Central memory CD8-positive, alpha-beta T cell (primary cell): ENCODE data around the gene FAM228B.
"Not testable (repeated sequence)": the region's sequence is repeated elsewhere in the genome, so short reads cannot be mapped to it uniquely, and the experiment has no call there.

ENCODE experiments used
- ATAC-seq: fragments of 150-1000 bp; cut with Tn5 transposase; replicated peaks from 2 replicates; pipeline ENCODE4 v1.10.0; 2022; ENCODE audit warnings: mild to moderate bottlenecking, moderate FRiP score, moderate number of reproducible peaks; ENCODE audit not compliant: poor library complexity, severe bottlenecking; ENCODE audit errors: extremely low read depth
- DNase-seq, 2 donors: peaks; one replicate each; pipeline ENCODE4 v3.0.0; 2021; ENCODE audit warnings: low spot score in 2 of 2
- H3K27ac Mint-ChIP-seq: one replicate; pipeline ENCODE4 v1.8.0; 2022; ENCODE audit warnings: low read depth, mild to moderate bottlenecking, moderate library complexity, mixed read lengths
- H3K27me3 Mint-ChIP-seq: one replicate; pipeline ENCODE4 v1.8.0; 2022; ENCODE audit warnings: mixed read lengths
- H3K36me3 Mint-ChIP-seq: one replicate; pipeline ENCODE4 v1.8.0; 2022; ENCODE audit warnings: mild to moderate bottlenecking, moderate library complexity, mixed read lengths; ENCODE audit not compliant: insufficient read depth
- H3K4me1 Mint-ChIP-seq: one replicate; pipeline ENCODE4 v1.8.0; 2022; ENCODE audit warnings: mixed read lengths
- H3K4me3 Mint-ChIP-seq: one replicate; pipeline ENCODE4 v1.8.0; 2022; ENCODE audit warnings: mild to moderate bottlenecking, moderate library complexity, mixed read lengths
- H3K9me3 Mint-ChIP-seq: one replicate; pipeline ENCODE4 v1.8.0; 2022; ENCODE audit warnings: mixed read lengths

FAM228B gene

GRCh38 chr2:24106786-24107185, 16.5 kb upstream of the FAM228B start:
- no peaks in the 10 kb centered on the region for H3K36me3 Mint-ChIP-seq
- ATAC-seq = no peak
- no peaks in the 10 kb centered on the region for H3K27me3 Mint-ChIP-seq
- H3K4me1 Mint-ChIP-seq = no peaks in the 10 kb centered on the region
- H3K4me3 Mint-ChIP-seq = no peak overlapping the region
- peaks cover 10% of the 10 kb centered on the region for H3K9me3 Mint-ChIP-seq
- no peak overlapping the region for H3K27ac Mint-ChIP-seq
- DNase-seq = no peak

GRCh38 chr2:24107336-24107735, 15.9 kb upstream of the FAM228B start:
- Mint-ChIP-seq H3K4me3 (no peak overlapping the region), H3K9me3 (peaks cover 10% of the 10 kb centered on the region), H3K36me3 (no peaks in the 10 kb centered on the region), H3K27ac (no peak overlapping the region), H3K27me3 (no peaks in the 10 kb centered on the region), H3K4me1 (no peaks in the 10 kb centered on the region)
- no peak for ATAC-seq
- no peak for DNase-seq

GRCh38 chr2:24109431-24109830, 13.8 kb upstream of the FAM228B start:
- H3K4me3 Mint-ChIP-seq, H3K36me3 Mint-ChIP-seq, H3K27ac Mint-ChIP-seq, ATAC-seq, H3K27me3 Mint-ChIP-seq, H3K9me3 Mint-ChIP-seq, DNase-seq, H3K4me1 Mint-ChIP-seq: not testable (repeated sequence)

- H3K27ac Mint-ChIP-seq = no peak overlapping the region
- peaks cover 10% of the 10 kb centered on the region for H3K9me3 Mint-ChIP-seq
- H3K36me3 Mint-ChIP-seq = no peaks in the 10 kb centered on the region
- ATAC-seq (no peak), DNase-seq (no peak)
- no peak overlapping the region for H3K4me3 Mint-ChIP-seq
- no peaks in the 10 kb centered on the region for H3K4me1 Mint-ChIP-seq
- no peaks in the 10 kb centered on the region for H3K27me3 Mint-ChIP-seq
Observed at GRCh38 chr2:24110660-24111303, 12.5 kb upstream of the FAM228B start.

- Mint-ChIP-seq H3K27me3 (no peaks in the 10 kb centered on the region), H3K4me1 (no peaks in the 10 kb centered on the region), H3K9me3 (peaks cover 10% of the 10 kb centered on the region), H3K36me3 (no peaks in the 10 kb centered on the region), H3K27ac (peak overlapping the region; percentile 44), H3K4me3 (no peak overlapping the region)
- DNase-seq (no peak), ATAC-seq (no peak)
Observed at GRCh38 chr2:24111407-24111901, 11.8 kb upstream of the FAM228B start.

- Mint-ChIP-seq H3K4me1 (no peaks in the 10 kb centered on the region), H3K27me3 (no peaks in the 10 kb centered on the region), H3K9me3 (no peaks in the 10 kb centered on the region), H3K27ac (no peak overlapping the region), H3K36me3 (peaks cover 2% of the 10 kb centered on the region), H3K4me3 (no peak overlapping the region)
- ATAC-seq = no peak
- DNase-seq = no peak
Observed at GRCh38 chr2:24115057-24115456, 8.2 kb upstream of the FAM228B start.

GRCh38 chr2:24117902-24118301, 5.4 kb upstream of the FAM228B start:
- DNase-seq = no peak
- Mint-ChIP-seq H3K27me3 (no peaks in the 10 kb centered on the region), H3K4me3 (no peak overlapping the region), H3K27ac (no peak overlapping the region), H3K4me1 (peaks cover 5% of the 10 kb centered on the region), H3K36me3 (peaks cover 2% of the 10 kb centered on the region), H3K9me3 (no peaks in the 10 kb centered on the region)
- ATAC-seq = no peak

GRCh38 chr2:24121066-24121465, 2.2 kb upstream of the FAM228B start:
- ATAC-seq (no peak), DNase-seq (no peak)
- Mint-ChIP-seq H3K27me3 (no peaks in the 10 kb centered on the region), H3K4me3 (no peak overlapping the region), H3K4me1 (peaks cover 20% of the 10 kb centered on the region), H3K36me3 (peaks cover 5% of the 10 kb centered on the region), H3K27ac (no peak overlapping the region), H3K9me3 (no peaks in the 10 kb centered on the region)

GRCh38 chr2:24121469-24121868, 1.8 kb upstream of the FAM228B start:
- H3K9me3 Mint-ChIP-seq = no peaks in the 10 kb centered on the region
- no peak for DNase-seq
- peaks cover 20% of the 10 kb centered on the region for H3K4me1 Mint-ChIP-seq
- no peak overlapping the region for H3K27ac Mint-ChIP-seq
- no peaks in the 10 kb centered on the region for H3K27me3 Mint-ChIP-seq
- ATAC-seq = no peak
- no peak overlapping the region for H3K4me3 Mint-ChIP-seq
- H3K36me3 Mint-ChIP-seq = peaks cover 5% of the 10 kb centered on the region

GRCh38 chr2:24122366-24123194, 689 bp upstream of the FAM228B start:
- Mint-ChIP-seq H3K4me1 (peaks cover 20% of the 10 kb centered on the region), H3K9me3 (no peaks in the 10 kb centered on the region), H3K27me3 (no peaks in the 10 kb centered on the region), H3K27ac (peak overlapping the region; percentile 82), H3K36me3 (peaks cover 5% of the 10 kb centered on the region), H3K4me3 (peak overlapping the region; percentile 80)
- no peak for ATAC-seq
- no peak for DNase-seq

- DNase-seq = peak in 1 of 2 donors; percentile 32
- H3K36me3 Mint-ChIP-seq = peaks cover 5% of the 10 kb centered on the region
- H3K27me3 Mint-ChIP-seq = no peaks in the 10 kb centered on the region
- H3K9me3 Mint-ChIP-seq = no peaks in the 10 kb centered on the region
- H3K4me1 Mint-ChIP-seq = peaks cover 20% of the 10 kb centered on the region
- H3K27ac Mint-ChIP-seq = peak overlapping the region; percentile 78
- peak; percentile 11 for ATAC-seq
- H3K4me3 Mint-ChIP-seq = peak overlapping the region; percentile 80
Observed at GRCh38 chr2:24123922-24124580, 782 bp downstream of the FAM228B start.

- Mint-ChIP-seq H3K4me1 (peaks cover 20% of the 10 kb centered on the region), H3K27ac (no peak overlapping the region), H3K27me3 (no peaks in the 10 kb centered on the region), H3K36me3 (peaks cover 5% of the 10 kb centered on the region), H3K9me3 (no peaks in the 10 kb centered on the region), H3K4me3 (no peak overlapping the region)
- no peak for DNase-seq
- no peak for ATAC-seq
Observed at GRCh38 chr2:24125956-24126355, 2.7 kb downstream of the FAM228B start.
